Fibroblast of villous mesenchyme (primary cell): ENCODE results near the gene NFKBIB. TPM values are rescaled to one million over a fixed set of nuclear protein-coding genes. Genes with fewer than 3 reads are reported as not detected.
"Not testable (repeated sequence)": the region's sequence is repeated elsewhere in the genome, so short reads cannot be mapped to it uniquely, and the experiment has no call there.

ENCODE experiments used
- DNase-seq: peaks from one replicate; pipeline ENCODE4 v3.0.0-alpha.2; 2010; ENCODE audit warnings: low read depth
- H3K4me3 ChIP-seq: 2 replicates; pipeline ENCODE4 v1.5.1; 2011; ENCODE audit warnings: low read depth, mild to moderate bottlenecking, low read length
- total RNA-seq: library from RNA; depleted of rRNA; stranded (reverse); fragments of >200 nt; gene quantifications from 2 replicates; pipeline ENCODE4 v1.2.3, GENCODE V29; 2012
- TF ChIP-seq, protein P1 (sequence below): IDR thresholded peaks from 2 replicates; pipeline ENCODE4 v1.5.1; 2012; ENCODE audit warnings: low read depth, mild to moderate bottlenecking, low read length; ENCODE audit not compliant: insufficient read depth

Gene NFKBIB
- total RNA-seq, 1 donor, result 7.3 TPM

DNA sequence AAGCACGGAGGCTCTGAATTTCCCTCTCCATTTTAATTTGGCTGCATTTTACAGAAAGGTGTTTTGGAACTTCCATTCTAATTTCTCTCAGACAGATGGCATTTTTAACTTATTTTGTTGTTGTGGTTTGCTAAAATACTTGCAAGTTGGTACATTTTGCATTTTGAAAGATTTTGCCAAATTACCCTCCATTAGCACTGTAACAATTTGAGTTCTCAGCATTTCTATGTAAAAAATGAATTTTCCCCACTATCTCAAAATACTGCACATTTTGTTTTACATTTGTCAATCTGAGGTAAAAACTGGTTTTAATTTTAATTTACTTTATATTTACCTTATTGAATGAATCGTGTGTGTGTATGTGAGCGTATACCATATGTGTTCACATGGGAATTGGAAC lies 43.0 kb upstream of the NFKBIB start:
- H3K4me3 ChIP-seq, result no peak overlapping the region
- TF ChIP-seq, protein P1, sequence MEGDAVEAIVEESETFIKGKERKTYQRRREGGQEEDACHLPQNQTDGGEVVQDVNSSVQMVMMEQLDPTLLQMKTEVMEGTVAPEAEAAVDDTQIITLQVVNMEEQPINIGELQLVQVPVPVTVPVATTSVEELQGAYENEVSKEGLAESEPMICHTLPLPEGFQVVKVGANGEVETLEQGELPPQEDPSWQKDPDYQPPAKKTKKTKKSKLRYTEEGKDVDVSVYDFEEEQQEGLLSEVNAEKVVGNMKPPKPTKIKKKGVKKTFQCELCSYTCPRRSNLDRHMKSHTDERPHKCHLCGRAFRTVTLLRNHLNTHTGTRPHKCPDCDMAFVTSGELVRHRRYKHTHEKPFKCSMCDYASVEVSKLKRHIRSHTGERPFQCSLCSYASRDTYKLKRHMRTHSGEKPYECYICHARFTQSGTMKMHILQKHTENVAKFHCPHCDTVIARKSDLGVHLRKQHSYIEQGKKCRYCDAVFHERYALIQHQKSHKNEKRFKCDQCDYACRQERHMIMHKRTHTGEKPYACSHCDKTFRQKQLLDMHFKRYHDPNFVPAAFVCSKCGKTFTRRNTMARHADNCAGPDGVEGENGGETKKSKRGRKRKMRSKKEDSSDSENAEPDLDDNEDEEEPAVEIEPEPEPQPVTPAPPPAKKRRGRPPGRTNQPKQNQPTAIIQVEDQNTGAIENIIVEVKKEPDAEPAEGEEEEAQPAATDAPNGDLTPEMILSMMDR, result no peak
- DNase-seq, result no peak

DNA sequence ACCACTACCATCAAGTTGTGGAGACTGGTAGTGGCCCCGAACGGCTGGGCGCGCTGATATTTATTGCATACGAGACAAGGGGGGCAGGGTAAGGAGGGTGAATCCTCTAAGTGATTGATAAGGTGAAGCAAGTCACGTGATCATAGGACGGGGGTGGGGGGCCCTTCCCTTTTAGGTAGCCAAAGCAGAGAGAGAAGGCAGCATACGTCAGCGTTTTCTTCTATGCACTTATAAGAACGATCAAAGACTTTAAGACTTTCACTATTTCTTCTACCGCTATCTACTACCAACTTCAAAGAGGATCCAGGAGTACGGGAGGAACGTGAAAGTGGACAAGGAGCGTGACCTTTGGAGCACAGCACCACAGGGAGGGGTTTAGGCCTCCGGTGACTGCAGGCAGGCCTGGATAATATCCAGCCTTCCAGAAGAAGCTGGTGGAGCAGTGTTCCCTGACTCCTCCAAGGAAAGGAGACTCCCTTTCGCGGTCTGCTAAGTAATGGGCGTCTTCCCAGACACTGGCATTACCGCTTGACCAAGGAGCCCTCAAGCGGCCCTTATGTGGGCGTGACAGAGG lies 40.1 kb upstream of the NFKBIB start:
- not testable (repeated sequence) for H3K4me3 ChIP-seq
- peak; percentile 25 for DNase-seq

DNA sequence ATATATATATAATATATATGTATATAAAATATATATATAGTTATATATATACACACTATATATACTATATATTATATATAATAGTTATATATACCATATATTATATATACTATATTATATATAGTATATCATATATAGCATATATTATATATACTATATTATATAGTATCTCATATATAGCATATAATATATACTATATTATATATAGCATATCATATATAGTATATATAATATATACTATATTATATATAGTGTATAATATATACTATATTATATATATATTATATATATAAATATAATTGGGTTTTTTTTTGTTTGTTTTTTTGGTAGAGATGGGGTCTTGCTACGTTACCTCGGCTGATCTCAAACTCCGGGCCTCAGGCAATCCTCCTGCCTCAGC lies 38.4 kb upstream of the NFKBIB start:
- TF ChIP-seq, protein P1, result no peak
- no peak overlapping the region for H3K4me3 ChIP-seq
- DNase-seq, result no peak

DNA sequence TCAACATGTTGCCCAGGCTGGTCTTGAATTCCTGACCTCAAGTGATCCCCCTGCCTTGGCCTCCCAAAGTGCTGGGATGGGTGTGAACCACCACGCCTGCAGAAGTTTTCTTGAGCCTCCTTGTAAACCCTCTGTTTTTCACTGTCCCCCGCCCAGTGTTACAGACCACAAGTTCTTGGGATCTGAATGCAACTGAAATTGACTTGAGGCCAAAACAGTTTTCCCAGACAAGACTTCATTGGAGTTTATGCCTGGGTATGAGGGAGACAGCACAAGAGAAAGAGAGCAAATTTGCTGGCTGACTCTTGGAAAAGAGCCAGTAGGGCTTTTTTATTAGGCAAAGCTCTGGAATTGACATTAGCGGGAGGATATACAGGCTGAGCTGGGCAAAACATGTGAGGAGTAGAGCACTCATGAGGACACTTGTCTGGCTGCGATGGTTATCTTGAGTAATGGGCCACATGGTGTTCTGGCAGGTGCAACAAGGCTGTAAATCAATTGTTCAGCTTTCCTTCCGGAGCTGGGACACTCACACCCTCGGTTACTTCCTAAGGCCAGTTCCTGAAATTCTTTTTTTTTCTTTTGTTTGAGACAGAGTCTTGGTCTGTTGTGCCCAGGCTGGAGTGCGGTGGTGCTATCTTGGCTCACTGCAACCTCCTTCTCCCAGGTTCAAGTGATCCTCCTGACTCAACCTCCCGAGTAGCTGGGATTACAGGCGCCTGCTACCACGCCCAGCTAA lies 37.3 kb upstream of the NFKBIB start:
- no peak overlapping the region for H3K4me3 ChIP-seq
- TF ChIP-seq, protein P1, result no peak
- DNase-seq, result peak; percentile 97

DNA sequence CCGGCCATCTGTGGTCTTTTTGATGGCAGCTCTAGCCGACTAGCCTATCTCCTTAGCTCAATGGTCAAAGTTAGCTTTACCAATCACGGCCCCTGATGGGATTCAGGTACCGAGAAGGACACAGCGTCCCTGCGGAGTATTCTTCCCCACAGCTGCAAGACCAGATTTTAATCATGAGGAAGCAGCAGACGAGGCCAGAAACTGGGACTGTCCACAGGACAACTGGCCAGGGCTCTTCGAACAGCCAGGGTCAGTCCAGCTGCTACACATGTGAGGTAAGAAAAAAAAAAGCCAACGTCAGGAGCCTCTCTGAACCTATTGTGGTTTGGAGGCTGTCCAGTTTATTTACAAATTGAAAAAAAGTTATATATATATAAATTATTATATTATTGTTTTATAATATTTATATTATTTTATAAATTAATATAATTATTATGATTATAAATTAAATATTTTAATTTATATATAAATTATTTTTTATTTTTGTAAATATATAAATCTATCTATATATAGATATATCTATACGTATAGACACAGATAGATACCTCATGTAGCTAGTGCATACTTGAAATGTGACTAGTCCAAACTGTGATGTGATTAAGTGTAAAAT lies 32.5 kb upstream of the NFKBIB start:
- no peak overlapping the region for H3K4me3 ChIP-seq
- DNase-seq, result no peak
- TF ChIP-seq, protein P1, result no peak

DNA sequence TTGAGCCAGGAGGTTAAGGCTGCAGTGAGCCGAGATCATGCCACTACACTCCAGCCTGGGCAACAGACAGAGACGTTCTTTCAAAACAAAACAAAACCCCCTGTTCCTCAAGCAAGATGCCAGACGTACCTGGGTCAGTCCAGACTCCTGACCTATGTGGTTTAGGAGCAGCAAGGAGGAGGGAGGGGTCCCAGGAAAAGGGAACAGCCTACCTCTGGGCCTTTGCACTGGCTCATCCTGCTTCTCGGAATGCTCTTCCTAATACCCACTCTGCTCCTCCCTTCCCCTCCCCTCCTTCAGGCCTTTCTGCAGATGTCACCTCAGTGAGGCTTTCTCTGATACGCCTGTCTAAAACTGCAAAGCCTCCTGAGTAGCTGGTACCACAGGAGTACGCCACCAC lies 31.2 kb upstream of the NFKBIB start:
- TF ChIP-seq, protein P1, result no peak

DNA sequence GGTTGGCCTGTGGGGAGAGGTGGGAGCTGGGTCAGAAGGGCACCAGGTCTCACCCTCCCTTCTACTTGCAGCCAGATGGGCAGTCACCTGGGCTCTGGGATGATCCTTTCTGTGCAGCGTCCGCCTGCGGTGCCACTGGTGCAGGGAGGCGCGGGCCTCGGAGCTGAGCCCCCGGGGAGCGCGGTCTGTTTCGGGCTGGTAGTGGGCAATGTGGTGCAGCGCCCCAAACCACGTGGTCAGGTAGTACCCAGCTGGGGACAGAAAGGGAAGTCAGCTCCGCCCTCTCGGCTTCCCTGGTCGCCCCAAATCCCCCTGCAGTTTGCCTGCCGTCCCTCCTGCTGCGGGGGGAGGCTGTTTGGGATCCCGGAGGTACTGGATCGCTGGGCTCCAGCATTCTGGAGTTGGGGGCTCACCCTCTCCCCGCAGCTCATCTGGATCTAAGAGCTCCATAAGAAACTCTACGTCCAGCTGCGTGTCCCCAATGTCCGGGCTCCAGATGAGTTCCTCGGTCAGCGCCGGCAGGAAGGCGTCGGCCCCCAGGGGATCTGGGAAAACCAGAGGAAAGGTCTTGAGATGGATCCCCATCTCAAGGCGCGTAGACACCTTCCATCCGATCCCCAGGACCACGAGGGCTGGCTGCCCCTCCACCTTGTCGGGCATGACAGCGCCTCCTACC lies 30.5 kb upstream of the NFKBIB start:
- H3K4me3 ChIP-seq, result peak overlapping the region; percentile 53
- DNase-seq, result no peak
- TF ChIP-seq, protein P1, result no peak

More for the DNA sequence above, 31.2 kb upstream of the NFKBIB start:
- H3K4me3 ChIP-seq, result no peak overlapping the region
- no peak for DNase-seq
